GM18507 (cell line): ENCODE measurements around the gene CACNA2D3.

ENCODE experiments used
- DNase-seq: peaks from one replicate; pipeline ENCODE4 v3.0.0; 2011; ENCODE audit warnings: low read depth; ENCODE audit not compliant: insufficient read length; ENCODE audit errors: extremely low spot score
- FAIRE-seq: peaks from 2 replicates; lab custom pipeline; 2011; peaks lifted over from hg19 to GRCh38; lab: Jason Lieb, UNC

The CACNA2D3 gene

DNA sequence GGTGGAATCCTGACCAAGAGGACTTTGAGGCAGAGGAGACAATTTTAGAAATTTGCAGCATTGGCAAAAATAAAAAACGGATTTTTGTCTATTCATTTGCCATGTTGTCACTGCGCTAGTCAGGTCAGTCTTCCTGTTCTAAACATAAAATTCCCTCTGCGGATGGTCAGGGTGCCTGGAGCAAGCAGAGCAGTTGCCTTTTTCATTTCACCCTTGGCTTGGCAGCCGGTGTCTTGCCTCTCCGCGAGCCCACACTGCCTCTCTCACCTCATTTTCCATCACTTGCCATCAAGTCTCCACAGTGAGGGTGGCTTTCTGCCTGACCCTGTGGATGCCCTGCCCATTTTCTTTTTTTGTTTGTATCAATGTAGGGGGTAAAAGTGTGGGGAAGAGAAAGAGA, 409.4 kb downstream of the CACNA2D3 start:
- DNase-seq (no peak), FAIRE-seq (no peak)

DNA sequence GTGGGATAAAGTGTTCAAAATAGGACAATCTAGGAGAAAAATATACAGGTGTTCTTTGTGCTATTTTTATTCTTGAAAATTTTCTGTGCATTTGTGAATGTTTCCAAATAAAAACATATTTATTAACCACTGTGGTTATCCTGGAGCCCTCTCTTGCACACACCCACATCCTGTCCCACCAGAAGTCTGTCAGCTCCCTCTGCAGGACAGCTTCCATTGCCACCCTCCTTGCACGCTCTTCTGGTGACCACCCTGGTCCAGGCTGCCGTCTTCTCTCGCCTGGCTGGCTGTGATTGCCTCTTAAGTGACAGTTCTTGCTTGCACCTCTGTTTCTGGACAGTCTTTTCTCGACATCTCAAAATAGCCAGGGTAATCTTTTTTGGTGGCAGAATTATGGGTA, 411.5 kb downstream of the CACNA2D3 start:
- FAIRE-seq (no peak), DNase-seq (no peak)

DNA sequence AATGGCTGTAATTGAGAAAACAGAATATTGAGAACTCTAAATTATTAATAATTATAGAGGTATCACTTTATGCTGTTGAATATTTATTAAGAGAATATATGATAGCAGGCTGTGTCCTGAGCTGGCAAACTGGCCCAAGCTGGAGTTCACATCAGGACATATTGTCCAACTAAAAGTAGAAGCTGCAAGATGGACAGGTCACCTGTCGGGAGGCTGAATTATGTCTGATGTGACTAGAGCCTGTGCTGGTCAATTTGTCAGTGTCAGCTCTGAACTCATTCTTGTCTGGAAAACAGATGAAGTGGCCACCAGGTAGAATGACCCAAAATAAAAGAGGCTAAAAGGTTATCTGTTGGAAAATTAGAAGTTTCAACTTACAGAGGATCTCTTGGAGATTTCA, 413.3 kb downstream of the CACNA2D3 start:
- DNase-seq, result no peak
- FAIRE-seq, result no peak

- no peak for FAIRE-seq
- no peak for DNase-seq
These were observed 414.1 kb downstream of the CACNA2D3 start for GRCh38 chr3:54536450-54536849.

GRCh38 chr3:54537506-54537905, 415.2 kb downstream of the CACNA2D3 start:
- no peak for DNase-seq
- no peak for FAIRE-seq

- FAIRE-seq (no peak), DNase-seq (no peak)
These were observed 416.0 kb downstream of the CACNA2D3 start for GRCh38 chr3:54538346-54538745.

GRCh38 chr3:54541369-54541768, 419.0 kb downstream of the CACNA2D3 start:
- FAIRE-seq, result no peak
- no peak for DNase-seq

DNA sequence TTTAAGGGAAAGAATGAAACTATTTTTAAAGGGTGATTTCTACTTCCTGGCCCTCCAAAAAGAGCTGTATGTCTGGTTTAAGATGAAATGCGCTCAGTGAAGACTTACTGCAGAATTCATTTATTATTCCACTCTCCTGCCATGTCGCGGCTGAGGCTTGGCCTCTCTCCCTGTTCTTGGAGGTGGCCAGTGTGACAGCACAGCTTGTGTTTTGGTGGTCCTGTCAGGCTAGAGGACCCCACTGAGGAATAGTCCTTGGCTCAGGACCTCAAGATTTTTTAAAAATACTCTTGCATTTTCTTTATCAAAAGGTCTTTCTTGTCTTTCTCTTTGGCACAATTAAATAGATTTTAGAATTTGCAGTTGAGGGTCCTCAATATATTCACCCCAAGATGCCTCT, 421.1 kb downstream of the CACNA2D3 start:
- DNase-seq, result no peak
- FAIRE-seq, result no peak

- no peak for DNase-seq
- FAIRE-seq, result no peak
These were observed 424.7 kb downstream of the CACNA2D3 start for GRCh38 chr3:54547051-54547450.

DNA sequence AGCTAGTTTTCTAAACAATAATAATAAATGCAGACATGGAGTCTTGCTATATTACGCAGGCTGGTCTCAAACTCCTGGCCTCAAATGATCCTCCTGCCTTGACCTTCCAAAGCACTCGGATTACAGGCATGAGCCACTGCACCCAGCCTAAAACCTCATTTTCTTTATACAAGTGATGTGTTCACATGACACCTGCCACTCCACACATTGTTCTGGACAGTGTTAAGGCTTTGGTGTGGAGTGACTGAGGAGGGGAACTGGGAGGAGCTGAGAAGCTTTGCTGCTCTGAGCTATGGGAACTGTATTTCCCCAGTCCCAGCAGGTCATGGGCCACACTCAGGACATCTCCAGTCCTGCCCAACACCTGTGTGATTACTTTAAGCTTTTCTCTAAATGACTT, 425.5 kb downstream of the CACNA2D3 start:
- FAIRE-seq (no peak), DNase-seq (no peak)

GRCh38 chr3:54549607-54550220, 427.4 kb downstream of the CACNA2D3 start:
- FAIRE-seq, result no peak

GRCh38 chr3:54550221-54550977, 428.0 kb downstream of the CACNA2D3 start:
- DNase-seq (no peak), FAIRE-seq (no peak)

More at GRCh38 chr3:54549607-54550220, 427.4 kb downstream of the CACNA2D3 start:
- no peak for DNase-seq

GRCh38 chr3:54556630-54557029, 434.3 kb downstream of the CACNA2D3 start:
- FAIRE-seq, result no peak
- DNase-seq, result no peak

DNA sequence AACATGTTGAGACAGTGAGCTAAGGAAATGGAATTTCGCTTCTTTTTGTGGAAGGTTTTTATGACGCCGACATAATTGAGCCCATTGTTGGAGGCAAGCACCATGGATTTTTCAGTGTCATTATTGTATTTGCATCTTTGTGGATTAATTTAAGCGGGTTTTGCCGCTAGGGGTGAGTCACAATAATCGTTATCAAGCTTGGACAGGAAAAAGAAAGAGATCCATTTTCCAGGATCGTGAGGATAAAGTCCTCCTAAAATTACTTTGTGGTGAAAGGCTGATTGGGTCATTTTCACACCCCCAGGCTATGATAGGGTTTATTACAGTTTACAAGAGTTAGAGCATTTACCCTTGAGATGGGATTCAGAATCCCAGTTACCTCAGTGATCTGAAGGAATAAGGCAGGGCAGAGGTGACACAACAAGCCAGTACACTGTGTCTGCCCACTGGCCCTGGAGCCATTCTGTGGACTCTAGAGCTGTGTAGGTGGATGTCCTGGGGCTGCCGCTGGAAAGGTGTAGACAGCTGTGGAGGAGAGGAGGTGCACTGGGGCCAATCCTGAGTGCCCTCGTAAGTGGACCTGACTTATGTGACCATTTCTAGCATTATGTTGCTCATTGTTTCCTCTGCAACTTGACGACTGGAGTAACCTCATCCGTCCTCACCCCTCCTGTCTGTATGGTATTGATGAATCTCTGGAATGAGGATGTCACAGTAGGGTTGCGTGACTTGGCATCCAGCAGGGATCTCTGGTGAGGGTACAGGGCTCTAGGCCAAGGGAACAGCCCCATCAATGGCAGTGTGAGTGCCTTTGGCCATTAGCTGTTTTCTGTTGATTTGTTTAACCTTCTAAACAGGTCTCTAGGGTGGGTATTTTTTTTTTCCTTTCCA, 435.4 kb downstream of the CACNA2D3 start:
- FAIRE-seq (no peak), DNase-seq (no peak)

DNA sequence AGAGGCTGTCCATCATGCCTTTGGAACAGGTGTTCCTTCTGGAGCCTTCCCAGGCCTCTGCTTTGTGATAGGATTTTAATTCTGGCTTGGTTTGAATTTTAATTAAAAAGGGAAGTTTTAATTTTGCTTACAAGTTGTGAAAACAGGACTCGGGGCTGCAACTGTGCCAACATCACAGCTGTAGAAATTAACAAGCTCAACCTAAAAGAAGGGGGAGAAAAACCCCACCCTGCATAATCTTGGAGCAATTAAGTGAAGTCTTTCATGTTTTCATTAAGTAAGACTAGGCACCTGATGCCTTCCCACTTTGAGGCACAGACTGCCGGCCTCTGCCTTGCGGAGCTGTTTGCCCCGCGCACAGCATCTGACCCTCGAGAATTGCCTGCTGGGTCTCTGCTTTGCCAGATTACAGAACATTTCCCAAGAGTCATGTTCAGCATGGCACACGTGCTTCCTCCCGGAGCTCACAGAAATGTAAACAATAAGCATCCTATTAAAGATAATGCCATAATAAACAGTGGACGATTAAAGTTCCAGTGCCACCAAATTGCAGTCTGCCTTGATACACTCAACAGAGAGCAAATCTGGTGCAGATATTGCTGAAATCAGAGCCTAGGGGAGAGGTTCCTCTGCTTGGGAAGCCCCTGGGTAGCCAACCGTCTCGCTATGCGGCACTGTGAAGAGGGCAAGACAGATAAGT, 441.3 kb downstream of the CACNA2D3 start:
- no peak for FAIRE-seq
- no peak for DNase-seq

GRCh38 chr3:54564374-54564925, 442.1 kb downstream of the CACNA2D3 start:
- FAIRE-seq (no peak), DNase-seq (no peak)

- FAIRE-seq (no peak), DNase-seq (no peak)
These were observed 443.6 kb downstream of the CACNA2D3 start for GRCh38 chr3:54565956-54566355.

DNA sequence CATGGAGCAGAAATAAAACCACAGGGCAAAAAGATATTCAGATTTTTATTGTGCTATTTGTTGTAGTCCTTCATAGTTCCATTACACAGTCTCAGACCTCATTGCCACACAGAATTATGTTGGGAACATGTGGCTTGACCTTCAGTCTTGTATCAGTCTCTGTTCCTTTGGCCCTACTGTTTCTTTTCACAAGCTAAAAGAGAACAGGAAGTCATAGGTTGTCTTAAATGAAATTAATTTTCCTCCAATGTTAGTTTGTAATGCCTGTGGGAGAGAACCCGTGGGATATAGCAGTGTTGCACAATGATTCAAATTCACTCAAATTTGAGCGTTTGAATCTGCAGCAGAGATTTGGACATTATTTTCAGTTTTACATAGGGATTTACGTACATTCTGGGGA, 445.6 kb downstream of the CACNA2D3 start:
- DNase-seq, result no peak
- no peak for FAIRE-seq

DNA sequence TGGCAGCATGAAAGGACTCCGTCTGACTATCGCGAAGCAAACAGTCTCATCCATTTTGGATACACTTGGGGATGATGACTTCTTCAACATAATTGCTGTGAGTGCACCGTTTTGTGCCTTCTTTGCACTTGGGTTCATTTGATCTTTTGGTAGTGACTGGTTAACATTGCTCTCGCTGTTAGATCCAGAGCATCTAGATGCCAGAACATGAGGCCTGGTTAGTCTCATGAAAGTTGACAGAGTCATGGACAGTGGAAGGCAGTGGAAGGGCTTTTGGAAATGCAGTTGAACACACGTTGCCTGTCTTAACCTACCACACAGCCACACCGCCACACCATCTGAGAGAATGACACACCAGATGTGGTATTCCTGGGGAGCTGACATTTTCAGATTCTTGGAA, 447.7 kb downstream of the CACNA2D3 start:
- FAIRE-seq, result no peak

More for the DNA sequence above, 447.7 kb downstream of the CACNA2D3 start:
- DNase-seq, result no peak
